GM21723 (cell line): ENCODE results near the gene ARPC1A.

ENCODE experiments used
- ATAC-seq: cut with Tn5 transposase; IDR thresholded peaks from one replicate; pipeline ENCODE4 v1.9.1; 2021; ENCODE audit warnings: mild to moderate bottlenecking, moderate library complexity; ENCODE audit not compliant: unreplicated experiment

ARPC1A gene

DNA sequence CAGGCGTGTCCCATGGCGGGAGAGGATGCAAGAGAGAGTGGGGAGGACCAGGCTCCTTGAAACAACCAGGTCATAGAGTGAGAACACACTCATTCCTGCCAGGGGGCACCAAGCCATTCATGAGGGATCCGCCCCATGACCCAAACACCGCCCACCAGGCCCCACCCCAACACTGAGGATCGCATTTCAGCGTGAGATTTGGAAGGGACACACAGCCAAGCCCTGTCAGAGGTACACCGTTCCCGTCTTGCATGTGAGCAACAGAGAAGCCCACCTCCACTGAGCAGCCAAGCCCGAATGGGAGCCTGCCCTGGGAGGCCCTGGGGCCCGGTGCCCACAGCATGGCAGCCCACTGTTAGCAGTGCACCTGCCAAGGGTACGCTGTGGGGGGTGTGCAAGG is 40.9 kb downstream of the ARPC1A start:
- no peak for ATAC-seq

DNA sequence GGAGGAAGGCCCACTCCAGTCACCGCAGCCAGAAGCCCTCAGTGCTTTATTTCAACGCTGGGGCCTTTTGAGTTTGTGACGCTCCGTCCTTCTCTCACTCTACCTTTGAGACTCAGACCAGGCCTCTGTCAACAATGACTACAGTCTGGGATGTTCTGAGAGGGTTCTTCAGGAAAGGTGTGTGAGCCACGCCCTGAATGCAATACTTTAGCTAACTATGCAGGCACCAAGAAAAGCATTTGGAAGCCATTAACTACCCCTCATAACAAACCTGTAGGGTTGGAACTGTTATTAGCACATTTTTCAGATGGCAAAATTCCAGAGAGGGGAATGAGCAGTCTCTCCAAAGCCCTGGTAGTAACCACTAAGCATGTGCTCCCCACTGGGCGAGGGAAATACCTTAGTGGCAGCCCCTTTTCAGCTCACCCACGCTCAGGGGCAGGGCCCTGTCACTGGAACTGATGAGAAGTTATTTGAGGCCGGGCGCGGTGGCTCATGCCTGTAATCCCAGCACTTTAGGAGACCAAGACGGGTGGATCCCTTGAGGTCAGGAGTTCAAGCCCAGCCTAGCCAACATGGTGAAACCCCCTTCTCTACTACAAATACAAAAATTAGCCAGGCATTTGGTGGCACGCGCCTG is 43.2 kb downstream of the ARPC1A start:
- no peak for ATAC-seq

DNA sequence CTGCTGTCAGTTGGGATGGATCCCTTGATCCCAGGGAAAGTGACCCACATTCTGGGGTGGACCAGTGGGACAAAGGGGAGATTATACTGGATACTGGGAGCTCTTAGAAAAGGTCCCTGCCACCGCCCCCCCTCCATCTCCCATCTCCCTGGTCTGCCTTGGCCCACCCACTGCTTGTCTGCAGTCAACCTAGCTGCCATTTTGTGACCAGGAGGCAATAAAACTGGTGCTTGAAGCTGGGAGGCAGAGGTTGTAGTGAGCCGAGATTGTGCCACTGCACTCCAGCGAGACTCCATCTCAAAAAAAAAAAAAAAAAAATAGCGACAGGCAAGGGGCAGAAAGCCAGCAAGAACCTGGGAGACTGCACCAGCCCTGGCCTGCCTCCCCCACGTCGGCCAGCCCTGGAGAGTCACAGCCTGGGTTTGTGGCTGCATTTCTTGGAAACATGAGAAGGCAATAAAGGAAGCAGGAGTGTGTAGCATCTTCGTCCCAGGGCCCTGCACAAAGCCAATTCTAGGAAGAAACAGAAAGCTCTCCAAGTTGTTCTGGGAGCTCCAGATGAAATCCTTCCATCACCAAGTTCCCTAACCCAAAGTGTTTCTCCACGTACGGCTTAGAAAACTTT is 44.2 kb downstream of the ARPC1A start:
- ATAC-seq = no peak

DNA sequence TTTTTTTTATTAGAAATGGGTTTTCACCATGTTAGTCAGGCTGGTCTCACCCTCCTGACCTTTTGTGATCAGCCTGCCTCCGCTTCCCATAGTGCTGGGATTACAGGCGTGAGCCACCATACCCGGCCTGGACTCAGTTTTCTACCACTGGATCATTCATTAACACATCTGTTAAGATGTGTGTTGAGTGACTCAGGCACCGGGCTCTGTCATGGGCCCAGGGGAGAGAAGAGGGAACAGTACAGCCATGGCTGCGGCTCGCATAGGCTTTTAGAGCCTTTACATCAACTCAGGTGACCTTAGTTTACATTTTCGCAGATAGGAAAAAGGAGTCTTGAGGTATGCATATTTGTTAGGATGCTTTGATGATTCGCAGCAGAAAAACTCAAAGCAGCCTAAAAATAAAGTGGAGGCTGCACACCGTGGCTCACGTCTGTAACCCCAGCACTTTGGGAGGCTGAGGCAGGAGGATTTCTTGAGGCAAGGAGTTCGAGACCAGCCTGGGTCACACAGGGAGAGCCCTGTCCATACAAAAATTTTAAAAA is 45.8 kb downstream of the ARPC1A start:
- ATAC-seq = no peak

DNA sequence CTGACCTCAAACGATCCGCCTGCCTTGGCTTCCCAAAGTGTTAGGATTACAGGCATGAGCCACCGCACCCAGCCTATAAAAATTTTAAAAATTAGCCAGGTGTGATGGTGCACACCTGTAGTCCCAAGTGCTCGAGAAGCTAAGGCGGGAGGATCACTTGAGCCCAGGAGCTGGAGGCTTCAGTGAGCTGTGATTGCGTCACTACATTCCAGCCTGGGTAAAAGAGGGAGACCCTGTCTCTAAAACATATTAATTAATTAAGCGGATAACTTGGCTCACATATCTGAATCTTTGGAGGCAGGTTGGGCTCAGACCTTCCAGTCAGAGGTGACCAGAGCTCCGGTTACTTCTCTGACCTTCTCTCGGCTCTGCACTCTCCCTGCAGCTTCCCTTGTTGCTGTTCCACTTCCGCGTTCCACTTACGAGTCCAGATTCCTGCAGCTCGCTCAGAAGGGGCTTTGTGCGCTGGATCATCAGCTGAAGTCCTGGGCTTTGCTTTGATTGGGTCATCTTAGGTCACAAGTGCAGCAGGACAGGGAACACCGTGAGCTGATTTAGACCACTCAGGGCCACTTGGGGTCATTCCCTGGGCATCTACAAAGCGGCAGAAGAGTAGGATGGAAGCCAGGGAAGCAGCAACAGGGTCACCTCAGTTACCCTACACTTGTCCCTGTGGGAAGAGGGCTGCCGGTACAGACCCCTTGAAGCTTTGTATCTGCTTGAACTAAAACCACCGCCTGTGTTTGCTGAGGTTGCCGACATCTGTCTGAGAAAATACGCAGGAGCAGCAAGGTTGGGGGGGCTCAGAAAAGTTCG is 46.8 kb downstream of the ARPC1A start:
- ATAC-seq = no peak

DNA sequence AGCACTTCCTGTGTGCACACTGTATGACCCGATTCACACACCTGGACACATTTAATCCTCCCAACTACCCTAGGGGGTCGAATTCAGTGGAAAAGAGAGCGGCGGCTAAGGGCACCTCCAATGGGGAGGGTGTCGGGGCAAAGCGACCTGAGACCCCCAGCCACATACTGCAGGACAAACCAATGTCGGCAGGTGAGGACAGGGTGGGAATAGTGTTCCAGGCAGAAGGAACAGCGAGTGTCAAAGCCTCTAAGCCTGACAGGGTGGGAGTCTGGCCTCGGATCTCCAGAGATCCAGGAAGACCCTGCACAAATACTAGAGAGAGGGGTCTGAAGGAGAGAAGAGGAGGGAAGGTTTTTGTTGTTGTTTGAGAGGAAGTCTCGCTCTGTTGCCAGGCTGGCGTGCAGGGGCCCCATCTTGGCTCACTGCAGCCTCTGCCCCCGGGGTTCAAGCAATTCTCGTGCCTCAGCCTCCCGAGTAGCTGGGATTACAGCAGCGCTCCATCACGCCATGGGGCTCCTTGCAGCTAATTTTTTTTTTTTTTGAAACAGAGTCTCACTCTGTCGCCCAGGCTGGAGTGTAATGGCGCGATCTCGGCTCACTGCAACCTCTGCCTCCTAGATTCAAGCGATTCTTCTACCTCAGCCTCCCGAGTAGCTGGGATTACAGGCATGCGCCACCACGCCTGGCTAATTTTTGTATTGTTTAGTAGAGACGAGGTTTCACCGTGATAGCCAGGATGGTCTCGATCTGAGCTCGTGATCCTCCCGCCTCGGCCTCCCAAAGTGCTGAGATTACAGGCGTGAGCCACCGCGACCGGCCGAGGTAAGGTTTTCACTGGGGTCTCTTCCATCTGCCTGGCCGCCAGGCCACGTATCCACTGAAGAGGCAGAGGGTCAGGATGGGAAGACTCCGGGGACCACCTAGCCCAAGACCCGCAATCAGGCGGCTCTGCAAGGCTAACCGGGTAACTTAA is 47.7 kb downstream of the ARPC1A start:
- no peak for ATAC-seq

DNA sequence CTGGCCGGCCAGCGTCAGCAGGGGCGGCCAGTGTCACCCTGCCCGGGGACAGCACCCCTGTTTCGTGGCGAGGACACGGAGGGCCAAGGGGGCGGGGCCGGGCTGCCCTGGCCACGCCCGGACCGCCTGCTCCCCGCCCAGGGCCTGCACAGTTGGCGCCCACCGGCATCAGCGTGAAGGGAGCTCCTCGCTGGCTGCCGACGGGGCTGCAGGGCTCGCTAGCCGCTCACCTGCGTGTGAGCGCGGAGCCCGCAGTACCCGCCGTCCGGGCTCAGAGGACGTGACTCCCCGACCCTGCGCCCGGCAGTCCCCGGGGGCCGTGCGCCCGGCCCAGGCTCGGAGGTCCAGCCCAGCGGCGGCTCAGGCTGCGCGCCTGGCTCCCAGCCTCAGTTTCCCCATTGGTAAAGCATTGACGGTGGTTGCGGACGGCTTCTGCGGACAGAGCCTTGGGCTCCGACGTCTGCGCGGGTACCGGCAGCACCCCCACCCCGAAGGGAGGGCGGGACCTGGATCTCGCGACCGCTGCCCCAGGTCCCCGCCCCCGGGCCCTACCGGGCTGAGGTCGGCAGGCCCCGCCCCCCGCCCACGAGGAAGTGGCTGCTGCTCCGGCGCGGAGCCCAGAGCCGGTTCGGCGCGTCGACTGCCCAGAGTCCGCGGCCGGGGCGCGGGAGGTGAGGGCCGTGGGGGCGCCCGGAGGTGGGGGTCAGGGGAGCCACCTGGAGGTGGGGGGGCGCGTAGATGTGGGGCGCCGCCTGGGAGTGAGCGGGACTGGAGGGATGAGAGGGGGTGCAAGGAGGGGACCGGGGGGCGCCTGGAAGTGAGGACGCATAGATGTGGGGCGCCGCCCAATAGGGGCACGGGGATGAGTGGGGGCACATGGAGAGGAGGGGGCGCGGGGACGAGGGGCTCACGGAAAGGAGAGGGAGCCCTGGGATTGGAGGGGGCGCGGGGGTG is 48.7 kb downstream of the ARPC1A start, which contains the start of gene ARPC1B:
TSS of gene ARPC1B (plus strand) at position 620 of the 954 bp plus-strand sequence. CDS start 10,985 bp downstream, outside the sequence.
- ATAC-seq = peak; percentile 55

DNA sequence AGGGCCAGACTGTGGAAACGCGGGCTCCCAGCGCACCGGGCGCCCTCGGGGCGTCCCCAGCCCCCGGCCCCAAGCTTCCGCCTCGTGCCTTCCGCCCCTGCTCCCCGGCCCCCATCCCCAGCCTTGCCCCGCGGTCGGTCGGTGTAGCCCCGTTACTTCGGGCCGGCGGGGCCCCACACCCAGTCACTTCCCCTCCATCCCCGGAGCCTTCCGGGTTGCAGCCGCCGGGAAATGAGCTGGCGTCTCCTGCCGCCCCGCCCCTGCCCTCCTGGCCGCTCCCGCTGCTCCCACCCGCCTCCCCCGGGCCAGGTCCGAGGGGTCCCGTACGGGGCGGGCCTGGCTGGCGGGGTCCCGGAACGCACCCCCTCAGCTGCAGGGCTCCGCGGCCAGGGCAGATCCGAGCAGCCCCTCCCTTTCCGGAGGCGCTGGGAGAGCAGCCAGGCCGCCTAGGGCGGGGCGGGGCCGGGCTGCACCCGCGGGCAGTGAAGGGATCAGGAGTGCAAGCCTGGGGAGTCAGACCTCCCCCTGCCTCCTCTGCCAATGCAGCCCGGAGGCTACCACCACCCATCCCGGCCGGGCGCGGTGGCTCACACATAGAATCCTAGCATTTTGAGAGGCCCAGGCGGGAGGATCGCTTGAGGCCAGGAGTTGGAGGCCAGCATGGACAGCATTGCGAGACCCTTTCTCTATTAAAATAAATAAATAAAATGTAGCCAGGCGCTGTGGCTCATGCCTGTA is 49.5 kb downstream of the ARPC1A start:
- ATAC-seq = peak; percentile 50

DNA sequence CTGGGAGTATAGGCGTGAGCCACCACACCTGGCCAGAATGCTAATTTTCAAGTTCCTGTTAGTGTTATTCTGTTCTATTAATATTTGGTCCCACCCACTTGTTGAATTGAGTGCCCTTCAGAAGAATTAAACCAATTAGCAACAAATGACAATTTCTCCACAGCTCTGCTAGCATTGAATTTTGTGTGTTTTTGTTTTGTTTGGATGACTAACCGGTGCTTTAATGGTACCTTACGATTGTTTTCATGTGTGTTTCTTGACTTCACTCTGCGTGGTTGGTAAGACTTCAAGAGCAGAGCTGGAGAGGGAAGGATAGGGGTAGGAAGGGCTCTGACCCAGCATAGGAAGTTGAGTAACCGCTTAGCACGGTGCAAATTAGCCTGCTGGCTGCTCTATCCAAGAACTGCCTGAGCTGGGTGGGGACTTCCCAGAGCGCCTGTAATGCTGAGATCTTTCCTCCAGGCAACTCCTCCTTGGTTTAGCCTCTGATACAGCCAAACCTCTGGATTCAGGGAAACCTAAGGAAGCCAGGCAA is 53.4 kb downstream of the ARPC1A start:
- peak; percentile 20 for ATAC-seq

DNA sequence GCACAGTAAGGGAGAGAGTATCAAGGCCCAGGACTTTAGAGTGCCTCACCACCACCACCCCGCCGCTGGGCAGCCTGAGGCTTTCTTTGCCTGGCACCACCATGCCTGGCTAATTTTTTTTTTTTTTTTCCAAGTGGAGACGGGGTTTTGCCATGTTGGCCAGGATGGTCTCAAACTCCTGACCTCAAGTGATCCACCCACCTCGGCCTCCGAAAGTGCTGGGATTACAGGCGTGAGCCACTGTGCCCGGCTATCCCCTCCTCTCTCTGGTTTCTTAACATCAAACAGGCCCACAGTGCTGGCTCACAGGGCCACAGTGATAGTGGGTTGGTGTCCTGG is 54.0 kb downstream of the ARPC1A start:
- peak; percentile 17 for ATAC-seq

DNA sequence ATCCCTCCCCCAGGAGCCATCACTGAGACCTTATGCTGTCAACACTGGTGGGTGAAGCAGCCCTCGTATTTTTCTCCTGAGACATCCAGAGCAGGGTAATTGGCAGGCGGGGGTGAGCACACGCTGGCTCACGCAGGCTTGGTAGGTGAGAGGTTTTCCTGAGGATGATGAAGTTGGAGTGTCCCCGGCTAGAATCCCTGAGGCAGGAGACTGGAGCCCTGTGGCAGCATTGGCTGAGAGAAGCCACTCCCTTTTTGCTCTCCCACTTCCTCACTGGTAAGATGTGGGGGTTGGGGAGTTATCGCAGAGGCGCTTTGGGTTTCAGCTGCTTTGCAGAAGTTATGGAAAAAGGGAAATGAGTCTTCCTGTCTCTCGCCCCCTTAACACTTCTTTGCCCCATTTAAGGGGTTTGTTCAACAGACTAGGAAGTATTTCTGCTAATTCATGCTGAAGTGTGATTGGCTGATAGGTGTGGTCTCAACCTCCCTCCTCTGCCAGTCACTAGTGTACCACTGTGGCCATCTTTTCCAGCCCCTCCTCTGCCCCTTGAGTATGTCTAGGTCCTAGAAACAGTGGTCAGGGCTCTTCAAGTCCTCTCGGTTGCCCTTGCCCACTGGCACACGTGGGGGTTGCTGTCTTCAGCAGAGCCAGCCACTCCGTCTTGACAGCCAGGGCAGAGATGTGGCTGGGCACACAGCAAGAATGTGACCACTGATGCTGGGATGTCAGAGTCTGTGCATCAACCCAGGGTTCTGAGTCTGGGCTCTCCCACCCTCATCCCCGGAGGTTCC is 54.5 kb downstream of the ARPC1A start:
- peak; percentile 47 for ATAC-seq

DNA sequence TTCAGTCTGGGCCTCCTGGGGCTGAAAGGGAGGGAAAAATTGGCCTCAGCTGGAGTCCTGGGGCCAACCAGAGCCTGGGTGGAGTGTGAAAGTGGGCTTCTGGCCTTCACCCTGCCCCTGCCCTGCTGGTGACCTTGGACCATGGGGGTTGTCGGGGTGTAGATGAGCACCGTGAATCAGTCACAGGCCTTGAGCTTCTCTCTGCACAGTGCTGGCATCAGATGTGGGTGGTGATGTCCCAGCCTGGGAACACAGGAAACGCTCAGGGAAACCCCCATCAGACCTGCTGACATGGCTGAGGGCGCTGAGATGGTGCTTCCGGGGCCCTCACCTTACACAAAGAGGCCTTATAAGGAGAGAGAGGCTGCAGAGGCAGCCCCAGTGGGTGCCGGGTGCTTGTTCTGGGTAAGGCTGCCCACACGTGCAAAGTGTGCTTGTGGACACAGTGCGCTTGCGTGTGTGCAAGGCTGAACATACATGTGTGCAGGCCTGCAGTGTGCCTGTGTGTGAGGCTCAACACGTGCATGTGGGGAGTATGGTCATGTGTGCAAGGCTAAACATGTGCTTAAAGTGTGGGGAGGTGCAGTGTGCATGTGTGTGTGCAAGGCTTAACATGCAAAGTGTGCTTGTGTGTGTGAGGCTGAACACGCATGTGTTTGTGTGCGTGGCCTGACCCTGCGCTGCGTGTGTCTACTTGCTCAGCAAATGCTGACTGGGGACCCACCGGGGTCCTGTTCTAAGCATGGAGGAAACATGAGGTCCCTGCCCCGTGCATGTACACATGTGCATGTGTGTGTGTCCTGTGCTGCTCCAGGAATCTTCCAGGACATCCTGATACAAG is 55.3 kb downstream of the ARPC1A start:
- ATAC-seq = peak; percentile 73

DNA sequence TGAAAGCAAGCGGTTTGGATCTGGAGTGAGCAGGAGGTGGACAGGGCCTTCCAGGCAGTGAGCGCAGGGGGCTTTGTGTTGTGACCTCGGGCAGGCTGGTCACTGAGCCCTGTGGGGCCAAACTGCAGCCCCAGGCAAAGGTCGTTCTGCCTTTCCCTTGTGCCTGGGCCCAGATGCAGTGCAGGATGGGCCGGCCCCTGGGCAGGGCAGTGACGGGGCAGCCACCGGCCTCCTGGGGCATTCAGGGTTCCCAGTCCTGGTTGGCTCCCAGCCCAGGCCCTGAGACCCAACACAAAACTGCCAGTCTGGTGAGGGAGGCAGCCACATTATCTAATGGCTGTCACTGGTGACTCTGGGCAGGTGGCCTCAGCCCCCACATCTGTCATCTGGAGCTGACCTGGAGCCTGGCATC is 56.0 kb downstream of the ARPC1A start:
- no peak for ATAC-seq

DNA sequence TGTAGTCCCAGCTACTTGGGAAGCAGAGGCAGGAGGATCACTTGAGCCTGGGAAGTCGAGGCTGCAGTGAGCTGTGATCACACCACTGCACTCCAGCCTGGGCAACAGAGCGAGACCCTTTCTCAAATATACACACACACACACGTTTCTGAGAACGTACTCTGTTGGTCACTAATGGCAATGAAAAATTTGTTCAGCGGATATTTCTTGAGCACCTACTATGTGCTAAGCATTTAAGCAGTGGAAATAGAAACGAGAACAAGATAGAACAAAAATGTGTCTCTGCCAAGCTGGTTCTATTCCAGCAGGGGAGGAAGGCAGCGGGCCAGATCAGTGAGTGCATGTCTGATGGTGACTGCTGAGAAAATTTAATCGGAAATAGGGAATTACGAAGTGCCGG is 57.5 kb downstream of the ARPC1A start:
- no peak for ATAC-seq

DNA sequence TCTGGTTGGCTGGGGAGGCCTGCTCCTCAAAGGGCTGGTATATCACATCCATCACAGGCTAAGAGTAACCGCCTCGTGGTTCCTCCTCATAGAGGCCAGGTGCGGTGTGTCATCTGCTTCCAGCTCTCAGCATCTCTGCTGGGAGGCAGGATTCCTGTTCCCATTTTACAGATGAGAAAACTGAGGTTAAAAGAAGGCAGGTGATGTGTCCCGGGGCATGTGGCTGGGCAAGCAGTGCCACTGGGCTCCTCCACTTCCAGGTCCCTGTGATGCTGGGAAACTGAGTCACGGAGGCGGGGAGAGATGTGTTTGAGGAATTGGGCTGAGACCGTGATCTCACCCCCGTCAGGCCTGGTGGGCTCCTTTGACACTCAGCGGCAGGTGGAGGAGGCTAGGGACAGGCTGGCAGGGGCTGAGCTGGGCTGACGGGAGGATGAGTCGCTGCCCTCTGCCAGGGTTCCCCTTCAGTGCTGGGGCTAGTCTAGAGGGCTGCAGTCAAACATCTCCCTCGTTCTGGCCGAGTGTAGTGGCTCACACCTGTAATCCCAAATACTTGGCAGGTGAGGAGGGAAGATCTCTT is 58.2 kb downstream of the ARPC1A start:
- no peak for ATAC-seq

DNA sequence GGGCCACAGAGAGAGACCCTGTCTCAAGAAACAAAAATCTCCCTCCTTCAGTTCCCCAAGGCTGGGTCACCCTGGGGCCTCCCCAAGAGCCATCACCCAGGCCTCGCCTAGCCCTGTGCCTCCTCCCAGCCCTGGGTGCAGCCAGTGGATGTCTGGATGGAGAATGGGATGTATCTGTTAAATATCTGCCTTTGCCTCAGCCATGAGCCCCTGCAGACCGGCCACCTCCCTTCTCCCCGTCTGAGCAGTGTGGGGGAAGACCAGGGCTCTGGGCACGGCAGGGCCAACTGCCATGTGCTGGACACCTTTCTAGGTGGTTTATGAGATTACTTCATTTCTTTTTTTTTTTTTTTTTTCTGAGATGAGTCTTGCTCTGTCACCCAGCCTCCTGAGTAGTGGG is 58.8 kb downstream of the ARPC1A start:
- no peak for ATAC-seq
